H9 (cell line): ENCODE measurements around the gene ZNF81. TPM values are rescaled to one million over a fixed set of nuclear protein-coding genes. Genes with fewer than 3 reads are reported as not detected.
A peak's percentile ranks its signal among the peaks of the same experiment; 100 is the strongest.

Experiments used
- DNase-seq: peaks from one replicate; pipeline ENCODE4 v3.0.0-alpha.2; 2017
- H2AFZ ChIP-seq: one replicate; pipeline ENCODE4 v1.6.1; 2013; ENCODE audit warnings: mild to moderate bottlenecking, low read length, control low read depth, moderate library complexity
- H2AK5ac ChIP-seq: 2 replicates; pipeline ENCODE4 v1.6.1; 2013; ENCODE audit warnings: low read length, control low read depth, mixed read lengths; ENCODE audit not compliant: insufficient read length
- H2BK120ac ChIP-seq: one replicate; pipeline ENCODE4 v1.6.1; 2013; ENCODE audit warnings: low read depth, mild to moderate bottlenecking, low read length, control low read depth, inconsistent platforms; ENCODE audit not compliant: poor library complexity, severe bottlenecking
- H2BK12ac ChIP-seq: 2 replicates; pipeline ENCODE4 v1.6.1; 2013; ENCODE audit warnings: low read length, control low read depth, mixed read lengths, low read depth; ENCODE audit not compliant: insufficient read length
- H2BK15ac ChIP-seq: 2 replicates; pipeline ENCODE4 v1.6.1; 2013; ENCODE audit warnings: low read depth, low read length, control low read depth
- H2BK20ac ChIP-seq: one replicate; pipeline ENCODE4 v1.6.1; 2013; ENCODE audit warnings: low read depth, mild to moderate bottlenecking, low read length, control low read depth, inconsistent platforms; ENCODE audit not compliant: poor library complexity, severe bottlenecking
- H2BK5ac ChIP-seq: 2 replicates; pipeline ENCODE4 v1.6.1; 2013; ENCODE audit warnings: low read length, control low read depth, mixed read lengths; ENCODE audit not compliant: insufficient read length
- H3K14ac ChIP-seq: 2 replicates; pipeline ENCODE4 v1.6.1; 2013; ENCODE audit warnings: low read length, control low read depth; ENCODE audit not compliant: insufficient read depth
- H3K18ac ChIP-seq: 2 replicates; pipeline ENCODE4 v1.6.1; 2013; ENCODE audit warnings: low read depth, mild to moderate bottlenecking, mixed read lengths, low read length, control low read depth; ENCODE audit not compliant: insufficient read length
- H3K23ac ChIP-seq: 2 replicates; pipeline ENCODE4 v1.6.1; 2013; ENCODE audit warnings: low read length, control low read depth, mixed read lengths, low read depth; ENCODE audit not compliant: insufficient read length
- H3K23me2 ChIP-seq: 2 replicates; pipeline ENCODE4 v1.6.1; 2013; ENCODE audit warnings: low read depth, mild to moderate bottlenecking, mixed read lengths, low read length, control low read depth; ENCODE audit not compliant: insufficient read length, poor library complexity, severe bottlenecking
- H3K27ac ChIP-seq: 2 replicates; pipeline ENCODE4 v1.5.1; 2013; ENCODE audit warnings: low read length, control low read depth, mixed read lengths, low read depth; ENCODE audit not compliant: insufficient read length
- H3K27me3 ChIP-seq: 2 replicates; pipeline ENCODE4 v1.6.1; 2013; ENCODE audit warnings: low read length, control low read depth, inconsistent platforms; ENCODE audit not compliant: insufficient read depth
- H3K4ac ChIP-seq: 2 replicates; pipeline ENCODE4 v1.6.1; 2013; ENCODE audit warnings: low read depth, mild to moderate bottlenecking, control low read depth, inconsistent platforms, low read length, moderate library complexity
- H3K4me1 ChIP-seq: 2 replicates; pipeline ENCODE4 v1.6.1; 2013; ENCODE audit warnings: low read length, control low read depth, inconsistent platforms; ENCODE audit not compliant: insufficient read depth
- H3K4me2 ChIP-seq: 2 replicates; pipeline ENCODE4 v1.6.1; 2013; ENCODE audit warnings: low read length, control low read depth, mixed read lengths; ENCODE audit not compliant: insufficient read length, insufficient read depth
- H3K56ac ChIP-seq: 2 replicates; pipeline ENCODE4 v1.6.1; 2013; ENCODE audit warnings: low read depth, mild to moderate bottlenecking, mixed read lengths, low read length, control low read depth; ENCODE audit not compliant: insufficient read length
- H3K79me1 ChIP-seq: 2 replicates; pipeline ENCODE4 v1.6.1; 2013; ENCODE audit warnings: low read depth, mild to moderate bottlenecking, moderate library complexity, low read length, control low read depth, inconsistent platforms; ENCODE audit not compliant: insufficient read depth, poor library complexity, severe bottlenecking
- H3K79me2 ChIP-seq: 2 replicates; pipeline ENCODE4 v1.6.1; 2013; ENCODE audit warnings: low read length, control low read depth, inconsistent platforms; ENCODE audit not compliant: insufficient read depth
- H3K9ac ChIP-seq: 2 replicates; pipeline ENCODE4 v1.6.1; 2013; ENCODE audit warnings: low read length, control low read depth, mixed read lengths; ENCODE audit not compliant: insufficient read length; ENCODE audit errors: extremely low read depth
- H3K9me3 ChIP-seq: one replicate; pipeline ENCODE4 v1.6.1; 2013; ENCODE audit warnings: low read depth, low read length, inconsistent platforms; ENCODE audit not compliant: control insufficient read depth
- H3T11ph ChIP-seq: one replicate; pipeline ENCODE4 v1.6.1; 2013; ENCODE audit warnings: mild to moderate bottlenecking, low read length, control low read depth, inconsistent platforms
- H4K20me1 ChIP-seq: one replicate; pipeline ENCODE4 v1.6.1; 2013; ENCODE audit not compliant: control insufficient read depth, insufficient read length, insufficient read depth
- H4K5ac ChIP-seq: 2 replicates; pipeline ENCODE4 v1.6.1; 2013; ENCODE audit warnings: low read depth, mild to moderate bottlenecking, mixed read lengths, low read length, control low read depth; ENCODE audit not compliant: insufficient read length
- H4K8ac ChIP-seq: replicated peaks from 2 replicates; pipeline ENCODE4 v1.6.1; 2013; ENCODE audit warnings: low read length, control low read depth, mixed read lengths, low read depth; ENCODE audit not compliant: insufficient read length
- H4K91ac ChIP-seq: 2 replicates; pipeline ENCODE4 v1.6.1; 2013; ENCODE audit warnings: low read depth, mild to moderate bottlenecking, moderate library complexity, mixed read lengths, low read length, control low read depth; ENCODE audit not compliant: insufficient read length
- H3K27ac Mint-ChIP-seq, 3 experiments: 2 replicates in 2 of 3; 3 replicates in 1 of 3; pipeline ENCODE4 v1.8.0; 2020 to 2021; ENCODE audit warnings: mixed read lengths in 3 of 3, mild to moderate bottlenecking in 1 of 3, moderate library complexity in 1 of 3
- H3K27me3 Mint-ChIP-seq: 2 replicates; pipeline ENCODE4 v1.8.0; 2021; ENCODE audit warnings: low read depth, mild to moderate bottlenecking, moderate library complexity, mixed read lengths
- H3K36me3 Mint-ChIP-seq, 3 experiments: 2 replicates in 2 of 3; 3 replicates in 1 of 3; pipeline ENCODE4 v1.8.0; 2020 to 2021; ENCODE audit warnings: low read depth in 3 of 3, mixed read lengths in 3 of 3; ENCODE audit not compliant: insufficient read depth in 1 of 3
- H3K4me1 Mint-ChIP-seq, 2 experiments: 2 replicates each; pipeline ENCODE4 v1.8.0; 2020; ENCODE audit warnings: mixed read lengths in 2 of 2
- H3K4me3 Mint-ChIP-seq, 2 experiments: 2 replicates in 1 of 2; 3 replicates in 1 of 2; pipeline ENCODE4 v1.8.0; 2020 to 2021; ENCODE audit warnings: mild to moderate bottlenecking in 2 of 2, mixed read lengths in 2 of 2, moderate library complexity in 1 of 2
- H3K9me3 Mint-ChIP-seq, 2 experiments: 2 replicates in 1 of 2; 3 replicates in 1 of 2; pipeline ENCODE4 v1.8.0; 2020; ENCODE audit warnings: mild to moderate bottlenecking in 2 of 2, mixed read lengths in 2 of 2, moderate library complexity in 1 of 2
- WGBS: extraction: QIAGEN DNeasy Blood & Tissue Kit; methylation state at CpG from one replicate; pipeline ENCODE4 v1.1.7; 2013; ENCODE audit warnings: missing lambda C conversion rate, low lambda C conversion rate, mixed read lengths; ENCODE audit not compliant: insufficient read length; ENCODE audit errors: extremely low coverage; 5-methylcytosine and 5-hydroxymethylcytosine counted together
- total RNA-seq: library from RNA; stranded (reverse); gene quantifications from 2 replicates; pipeline ENCODE4 v1.2.1, GENCODE V29; 2021
- TF ChIP-seq, protein P1 (sequence below): fragments of 200-600 bp; sonication (generic); conservative IDR thresholded peaks from 3 replicates; pipeline ENCODE4 v1.8.0; 2021; ENCODE audit warnings: antibody characterized with exemption, mild to moderate bottlenecking

Gene ZNF81
- total RNA-seq, 1 experiment from 2014 or later: 11.0 TPM

DNA sequence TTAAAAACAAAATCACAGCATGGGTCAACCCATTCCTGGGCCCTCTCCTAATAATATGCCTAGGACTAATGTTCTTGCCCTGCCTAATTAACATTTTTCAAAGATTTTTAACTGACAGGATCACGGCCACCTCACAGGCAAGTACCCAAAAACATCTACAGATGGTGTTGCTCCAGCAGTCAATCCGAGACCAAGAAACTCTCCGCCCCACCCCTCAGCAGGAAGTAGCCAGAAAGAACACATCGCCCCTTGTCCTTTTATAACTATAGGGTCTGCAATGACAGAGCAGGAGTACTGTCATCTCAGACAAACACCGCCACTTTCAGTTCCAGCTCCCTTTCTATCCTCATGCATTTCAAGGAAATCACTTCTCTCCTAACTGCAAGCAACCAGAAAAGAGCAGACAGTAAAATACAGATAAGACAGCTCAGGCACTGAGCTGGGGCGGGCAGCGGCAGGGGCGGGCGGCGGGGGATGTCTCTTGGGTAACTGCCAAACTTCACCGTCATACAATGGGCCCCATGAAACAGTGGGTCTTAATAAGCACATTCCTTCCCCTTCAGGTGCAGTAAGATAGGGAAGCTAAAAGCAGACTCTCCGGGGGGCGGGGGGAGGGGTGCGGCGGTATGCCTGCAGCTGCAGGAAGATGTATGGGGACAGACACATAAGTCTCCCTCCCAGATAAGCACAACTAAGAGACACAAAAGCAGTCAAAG lies 99.7 kb downstream of the ZNF81 start:
- Histone ChIP-seq H2BK12ac (no peak overlapping the region), H3K18ac (no peak overlapping the region), H2BK5ac (no peak overlapping the region), H4K91ac (no peak overlapping the region), H2BK15ac (no peak overlapping the region), H2AK5ac (no peak overlapping the region), H3K4ac (no peak overlapping the region), H3K56ac (no peak overlapping the region), H3K79me1 (no peaks in the 10 kb centered on the region), H2BK120ac (no peak overlapping the region), H3K9me3 (peaks cover 18% of the 10 kb centered on the region), H3T11ph (no peak overlapping the region), H3K27me3 (no peaks in the 10 kb centered on the region), H4K8ac (no peak overlapping the region), H3K4me2 (no peak overlapping the region), H3K4me1 (no peaks in the 10 kb centered on the region), H3K27ac (no peak overlapping the region), H3K14ac (no peak overlapping the region), H2BK20ac (no peak overlapping the region), H4K5ac (no peak overlapping the region), H4K20me1 (no peaks in the 10 kb centered on the region), H3K9ac (no peak overlapping the region), H2AFZ (no peak overlapping the region), H3K23me2 (no peaks in the 10 kb centered on the region), H3K79me2 (no peaks in the 10 kb centered on the region), H3K23ac (no peak overlapping the region)
- H3K27me3 Mint-ChIP-seq: no peaks in the 10 kb centered on the region
- TF ChIP-seq, protein P1, sequence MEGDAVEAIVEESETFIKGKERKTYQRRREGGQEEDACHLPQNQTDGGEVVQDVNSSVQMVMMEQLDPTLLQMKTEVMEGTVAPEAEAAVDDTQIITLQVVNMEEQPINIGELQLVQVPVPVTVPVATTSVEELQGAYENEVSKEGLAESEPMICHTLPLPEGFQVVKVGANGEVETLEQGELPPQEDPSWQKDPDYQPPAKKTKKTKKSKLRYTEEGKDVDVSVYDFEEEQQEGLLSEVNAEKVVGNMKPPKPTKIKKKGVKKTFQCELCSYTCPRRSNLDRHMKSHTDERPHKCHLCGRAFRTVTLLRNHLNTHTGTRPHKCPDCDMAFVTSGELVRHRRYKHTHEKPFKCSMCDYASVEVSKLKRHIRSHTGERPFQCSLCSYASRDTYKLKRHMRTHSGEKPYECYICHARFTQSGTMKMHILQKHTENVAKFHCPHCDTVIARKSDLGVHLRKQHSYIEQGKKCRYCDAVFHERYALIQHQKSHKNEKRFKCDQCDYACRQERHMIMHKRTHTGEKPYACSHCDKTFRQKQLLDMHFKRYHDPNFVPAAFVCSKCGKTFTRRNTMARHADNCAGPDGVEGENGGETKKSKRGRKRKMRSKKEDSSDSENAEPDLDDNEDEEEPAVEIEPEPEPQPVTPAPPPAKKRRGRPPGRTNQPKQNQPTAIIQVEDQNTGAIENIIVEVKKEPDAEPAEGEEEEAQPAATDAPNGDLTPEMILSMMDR: no peak
- no peaks in the 10 kb centered on the region; a peak in 2 of 7 replicates for H3K36me3 Mint-ChIP-seq
- H3K27ac Mint-ChIP-seq: peak overlapping the region in 2 of 3 experiments; percentile 23 to 64; a peak in 1 of 7 replicates
- peaks cover 12 to 14% of the 10 kb centered on the region in 2 experiments for H3K4me1 Mint-ChIP-seq
- WGBS: no CpG with 5 or more reads among the region's 15 CpGs
- H3K4me3 Mint-ChIP-seq: peak overlapping the region in 1 of 2 experiments; percentile 25; a peak in 2 of 5 replicates
- H3K9me3 Mint-ChIP-seq: peaks cover 60 to 66% of the 10 kb centered on the region in 2 experiments
- no peak for DNase-seq
